ENCODE data around the gene IMPA2.

DNA sequence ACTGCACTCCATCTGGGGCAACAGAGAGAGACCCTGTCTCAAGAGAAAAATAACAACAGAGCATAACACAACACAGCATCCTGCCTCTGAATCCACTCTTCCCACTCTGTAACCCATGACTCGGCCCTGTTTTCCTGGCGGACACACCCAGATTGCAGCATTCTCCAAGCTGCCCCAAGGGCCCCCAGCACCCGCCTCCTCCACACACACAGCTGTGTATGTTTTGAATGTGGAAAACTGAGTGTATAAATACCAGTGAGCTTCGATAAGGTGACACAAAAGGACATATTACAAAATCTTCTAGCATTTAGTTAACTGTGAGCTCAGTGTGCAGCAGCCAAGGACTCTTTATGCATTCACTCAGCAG lies 13.0 kb downstream of the IMPA2 start:
- TF ChIP-seq CTCF (conservative IDR thresholded peaks at IDR 0.05; ENCODE audit: low read depth, low read length) (no peak), RFX5 (IDR thresholded peaks at IDR 0.05; ENCODE audit: low read depth, low read length) (no peak), POLR2A (IDR thresholded peaks at IDR 0.05; ENCODE audit: low read depth, low read length) (no peak), RCOR1 (IDR thresholded peaks at IDR 0.05; ENCODE audit: insufficient replicate concordance, low read length) (no peak), SMC3 (IDR thresholded peaks at IDR 0.05; ENCODE audit: low read depth, low read length) (no peak), RAD21 (IDR thresholded peaks at IDR 0.05; ENCODE audit: low read length) (no peak), USF2 (IDR thresholded peaks at IDR 0.05; ENCODE audit: low read depth, low read length) (no peak), MAFK (IDR thresholded peaks at IDR 0.05; ENCODE audit: low read depth, low read length) (no peak), CEBPB (IDR thresholded peaks at IDR 0.05; ENCODE audit: low read depth, low read length) (peak; percentile 54), ELK1 (IDR thresholded peaks at IDR 0.05; ENCODE audit: borderline replicate concordance, low read depth, low read length) (no peak), BHLHE40 (IDR thresholded peaks at IDR 0.05; ENCODE audit: low read depth, low read length) (no peak), MXI1 (IDR thresholded peaks at IDR 0.05; ENCODE audit: borderline replicate concordance, low read depth, low read length) (no peak), MAZ (IDR thresholded peaks at IDR 0.05; ENCODE audit: borderline replicate concordance, low read depth, low read length) (0 out of 2 replicates have a peak, but pooled peaks have one; percentile 49)
